Adrenal gland (tissue), 12 donors: Measurements from ENCODE around the gene PM20D1. TPM values are rescaled to one million over a fixed set of nuclear protein-coding genes. Genes with fewer than 3 reads are reported as not detected.

Experiments
- DNase-seq, 7 donors: peaks; one replicate each; pipeline ENCODE4 v3.0.0-alpha.2; 2019 to 2020
- H3K27ac ChIP-seq, 5 donors: fragments of 200-600 bp; sonication (generic) in 4 of 5; 1 replicate in 3 of 5; 2 replicates in 2 of 5; pipeline versions ENCODE4 v1.5.1 to v1.8.0; 2016 to 2020; ENCODE audit warnings: mild to moderate bottlenecking in 1 of 5
- H3K27me3 ChIP-seq: fragments of 200-600 bp; 2 replicates; pipeline ENCODE4 v1.8.0; 2021
- H3K36me3 ChIP-seq, 2 donors: fragments of 200-600 bp; replicated peaks in 1 of 2; 1 replicate in 1 of 2; 2 replicates in 1 of 2; pipeline versions ENCODE4 v1.5.1 to v1.8.0; 2018 to 2022
- H3K4me1 ChIP-seq, 2 donors: fragments of 200-600 bp; replicated peaks in 1 of 2; 1 replicate in 1 of 2; 2 replicates in 1 of 2; pipeline versions ENCODE4 v1.5.1 to v1.8.0; 2018 to 2021
- H3K4me3 ChIP-seq, 4 donors: fragments of 200-600 bp; sonication (generic) in 3 of 4; one replicate each; pipeline ENCODE4 v1.5.1; 2016 to 2018
- H3K9me3 ChIP-seq, 3 donors: fragments of 200-600 bp; sonication (generic) in 1 of 3; replicated peaks in 1 of 3; 1 replicate in 2 of 3; 2 replicates in 1 of 3; pipeline versions ENCODE4 v1.5.1 to v1.8.0; 2016 to 2021
- POLR2A ChIP-seq, 2 donors: fragments of 450-650 bp; IDR thresholded peaks; one replicate each; pipeline ENCODE4 v1.6.1; 2017; ENCODE audit warnings: antibody characterized with exemption in 2 of 2, mild to moderate bottlenecking in 2 of 2, moderate library complexity in 1 of 2
- WGBS, 4 donors: extraction: QIAGEN DNeasy Blood & Tissue Kit in 2 of 4; methylation state at CpG; one replicate each; pipeline versions ENCODE4 v1.1.5 to v1.1.7; 2013 to 2017; 5-methylcytosine and 5-hydroxymethylcytosine counted together
- intact Hi-C, 2 donors: fragments of 100-400 bp; cut with DNase I; formaldehyde crosslinking; loops; one replicate each; pipeline versions ENCODE4 v1.14.1 to v1.15.0; 2022 to 2023
- polyA plus RNA-seq, 3 donors: library from polyadenylated mRNA; stranded (reverse); fragments of 200-250 nt in 2 of 3; fragments of 350-450 nt in 1 of 3; fragmentation: Illumina TruSeq in 1 of 3; extraction: RNeasy Lipid Tissue Mini Kit (QIAGEN cat#74804) in 1 of 3; gene quantifications; one replicate each; pipeline ENCODE4 v1.2.3, GENCODE V29; 2013 to 2014
- total RNA-seq, 9 donors: library from RNA; depleted of rRNA in 4 of 9; stranded (reverse); fragments of >200 nt in 4 of 9; fragments of 120-200 nt in 1 of 9; fragmentation: NEBNext Ultra II Directional in 1 of 9; extraction: Animal tissue kit (Norgen Biotek cat#: 25700) in 1 of 9; gene quantifications; one replicate each; pipeline versions ENCODE4 v1.1.0 to v1.2.4, GENCODE V29; 2013 to 2023
- TF ChIP-seq, protein P1 (sequence below), 6 experiments: fragments of 450-650 bp in 4 of 6; fragments of 200-600 bp in 2 of 6; sonication (generic) in 1 of 6; IDR thresholded peaks; 1 replicate in 5 of 6; 2 replicates in 1 of 6; pipeline versions ENCODE4 v1.5.1 to v1.8.0; 2016 to 2021; ENCODE audit warnings: antibody characterized with exemption in 6 of 6, mild to moderate bottlenecking in 2 of 6, moderate library complexity in 1 of 6
- donor health status: healthy with polysubstance abuse.
- donor health status: Bipolar disorder and iron deficiency.
- donor health status: DM: yes; HTN: yes; CAD: no.
- donor health status: DM: no; HTN: no; CAD: no.
- donor health status: DM: no; HTN: no; CAD: no.
- donor health status: DM: yes; HTN: yes; CAD: no.

Gene PM20D1
- total and polyA plus RNA-seq, 12 donors = 0.07 to 1.8 (median 0.48) TPM; not detected in 3

GRCh38 chr1:205780335-205780734 is 69.6 kb downstream of the PM20D1 start:
- Histone ChIP-seq H3K9me3 (no peaks in the 10 kb centered on the region), H3K27ac (no peak overlapping the region), H3K4me1 (peaks cover 0 to 7% of the 10 kb centered on the region in 2 donors), H3K27me3 (no peaks in the 10 kb centered on the region), H3K36me3 (no peaks in the 10 kb centered on the region), H3K4me3 (no peak overlapping the region)
- no peak for DNase-seq
- TF ChIP-seq, protein P1, sequence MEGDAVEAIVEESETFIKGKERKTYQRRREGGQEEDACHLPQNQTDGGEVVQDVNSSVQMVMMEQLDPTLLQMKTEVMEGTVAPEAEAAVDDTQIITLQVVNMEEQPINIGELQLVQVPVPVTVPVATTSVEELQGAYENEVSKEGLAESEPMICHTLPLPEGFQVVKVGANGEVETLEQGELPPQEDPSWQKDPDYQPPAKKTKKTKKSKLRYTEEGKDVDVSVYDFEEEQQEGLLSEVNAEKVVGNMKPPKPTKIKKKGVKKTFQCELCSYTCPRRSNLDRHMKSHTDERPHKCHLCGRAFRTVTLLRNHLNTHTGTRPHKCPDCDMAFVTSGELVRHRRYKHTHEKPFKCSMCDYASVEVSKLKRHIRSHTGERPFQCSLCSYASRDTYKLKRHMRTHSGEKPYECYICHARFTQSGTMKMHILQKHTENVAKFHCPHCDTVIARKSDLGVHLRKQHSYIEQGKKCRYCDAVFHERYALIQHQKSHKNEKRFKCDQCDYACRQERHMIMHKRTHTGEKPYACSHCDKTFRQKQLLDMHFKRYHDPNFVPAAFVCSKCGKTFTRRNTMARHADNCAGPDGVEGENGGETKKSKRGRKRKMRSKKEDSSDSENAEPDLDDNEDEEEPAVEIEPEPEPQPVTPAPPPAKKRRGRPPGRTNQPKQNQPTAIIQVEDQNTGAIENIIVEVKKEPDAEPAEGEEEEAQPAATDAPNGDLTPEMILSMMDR (IDR thresholded peaks at IDR 0.05) = no peak
- no peak for TF ChIP-seq POLR2A (IDR thresholded peaks at IDR 0.05)
- WGBS, 4 donors = 87 to 89% (median 88%) methylated on average over 5 of the region's 5 CpGs
- intact Hi-C loops = no loop called here

Other genes starting within 250 kb of the PM20D1 start
- 10 to 100 TPM; 11.9 to 40.2 (median 14.9) TPM for gene ELK4, start 218.1 kb downstream of the PM20D1 start, total RNA-seq
- gene ELK4, start 218.1 kb downstream of the PM20D1 start, polyA plus RNA-seq = 1 to 10 TPM; 3.6 to 9.9 (median 4.5) TPM
- gene SLC45A3, start 169.6 kb downstream of the PM20D1 start, total RNA-seq = 10 to 100 TPM in 4 of 9 donors, 1 to 10 TPM in 5; 5.9 to 27.9 (median 9.5) TPM
- gene SLC45A3, start 169.6 kb downstream of the PM20D1 start, polyA plus RNA-seq = 1 to 10 TPM; 4.7 to 9.7 (median 8.4) TPM
- gene NUCKS1, start 100.0 kb downstream of the PM20D1 start, total RNA-seq = 100 to 1,000 TPM in 5 of 9 donors, 10 to 100 TPM in 4; 56.3 to 159 (median 135) TPM
- 100 to 1,000 TPM in 2 of 3 donors, 10 to 100 TPM in 1; 33.1 to 161 (median 109) TPM for gene NUCKS1, start 100.0 kb downstream of the PM20D1 start, polyA plus RNA-seq
- 10 to 100 TPM in 8 of 9 donors, 1 to 10 TPM in 1; 9.6 to 52.2 (median 28.5) TPM for gene RAB29, start 74.7 kb downstream of the PM20D1 start, total RNA-seq
- gene RAB29, start 74.7 kb downstream of the PM20D1 start, polyA plus RNA-seq = 10 to 100 TPM in 2 of 3 donors, 1 to 10 TPM in 1; 4.2 to 16.2 (median 15.9) TPM
- gene SLC41A1, start 36.9 kb downstream of the PM20D1 start, total RNA-seq = 100 to 1,000 TPM in 1 of 9 donors, 10 to 100 TPM in 8; 21.3 to 127 (median 34.4) TPM
- gene SLC41A1, start 36.9 kb downstream of the PM20D1 start, polyA plus RNA-seq = 100 to 1,000 TPM in 1 of 3 donors, 10 to 100 TPM in 1, 1 to 10 TPM in 1; 8.9 to 143 (median 11.1) TPM
- under 1 TPM in 2 of 9 donors, not detected in 7; 0.04 to 0.11 TPM for gene SLC26A9, start 93.3 kb upstream of the PM20D1 start, total RNA-seq
- under 1 TPM in 1 of 3 donors, not detected in 2; 0.03 TPM for gene SLC26A9, start 93.3 kb upstream of the PM20D1 start, polyA plus RNA-seq
- gene RAB7B, start 153.3 kb upstream of the PM20D1 start, total RNA-seq = 1 to 10 TPM in 2 of 9 donors, under 1 TPM in 7; 0.17 to 1.9 (median 0.67) TPM
- 1 to 10 TPM in 2 of 3 donors, under 1 TPM in 1; 0.88 to 3.5 (median 1.0) TPM for gene RAB7B, start 153.3 kb upstream of the PM20D1 start, polyA plus RNA-seq
- gene CTSE, start 173.8 kb upstream of the PM20D1 start, total RNA-seq = under 1 TPM in 1 of 9 donors, not detected in 8; 0.11 TPM
- gene CTSE, start 173.8 kb upstream of the PM20D1 start, polyA plus RNA-seq = under 1 TPM in 1 of 3 donors, not detected in 2; 0.07 TPM
- gene RHEX, start 203.0 kb upstream of the PM20D1 start, total RNA-seq = under 1 TPM in 1 of 9 donors, not detected in 8; 0.33 TPM
- under 1 TPM in 2 of 3 donors, not detected in 1; 0.13 to 0.17 TPM for gene RHEX, start 203.0 kb upstream of the PM20D1 start, polyA plus RNA-seq